A673 (cell line): ENCODE data around the gene SLC5A5.

Experiments
- EZH2 ChIP-seq: fragments of 200-600 bp; sonication (generic); IDR thresholded peaks from 2 replicates; pipeline ENCODE4 v1.6.1; 2017; ENCODE audit warnings: borderline replicate concordance, low read depth, mild to moderate bottlenecking, mixed read lengths, antibody characterized with exemption, low read length; ENCODE audit not compliant: poor library complexity, severe bottlenecking
- TF ChIP-seq, protein P1 (sequence below): fragments of 300-800, 200-600 bp; sonication (generic); conservative IDR thresholded peaks from 2 replicates; pipeline ENCODE4 v1.5.1; 2017; ENCODE audit warnings: low read depth, mild to moderate bottlenecking, antibody characterized with exemption, low read length, moderate library complexity, mixed read lengths

- TF ChIP-seq, protein P1, sequence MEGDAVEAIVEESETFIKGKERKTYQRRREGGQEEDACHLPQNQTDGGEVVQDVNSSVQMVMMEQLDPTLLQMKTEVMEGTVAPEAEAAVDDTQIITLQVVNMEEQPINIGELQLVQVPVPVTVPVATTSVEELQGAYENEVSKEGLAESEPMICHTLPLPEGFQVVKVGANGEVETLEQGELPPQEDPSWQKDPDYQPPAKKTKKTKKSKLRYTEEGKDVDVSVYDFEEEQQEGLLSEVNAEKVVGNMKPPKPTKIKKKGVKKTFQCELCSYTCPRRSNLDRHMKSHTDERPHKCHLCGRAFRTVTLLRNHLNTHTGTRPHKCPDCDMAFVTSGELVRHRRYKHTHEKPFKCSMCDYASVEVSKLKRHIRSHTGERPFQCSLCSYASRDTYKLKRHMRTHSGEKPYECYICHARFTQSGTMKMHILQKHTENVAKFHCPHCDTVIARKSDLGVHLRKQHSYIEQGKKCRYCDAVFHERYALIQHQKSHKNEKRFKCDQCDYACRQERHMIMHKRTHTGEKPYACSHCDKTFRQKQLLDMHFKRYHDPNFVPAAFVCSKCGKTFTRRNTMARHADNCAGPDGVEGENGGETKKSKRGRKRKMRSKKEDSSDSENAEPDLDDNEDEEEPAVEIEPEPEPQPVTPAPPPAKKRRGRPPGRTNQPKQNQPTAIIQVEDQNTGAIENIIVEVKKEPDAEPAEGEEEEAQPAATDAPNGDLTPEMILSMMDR = no peak
- TF ChIP-seq EZH2 = no peak
Measured at GRCh38 chr19:17836530-17836929, 35.2 kb upstream of the SLC5A5 start.
